Lung (tissue), 12 donors: ENCODE data around the gene TTC39C. TPM values are rescaled to one million over a fixed set of nuclear protein-coding genes. Genes with fewer than 3 reads are reported as not detected.

Experiments used
- ATAC-seq: fragments of 200-7000 bp; cut with Tn5 transposase; one replicate; pipeline ENCODE4 v1.9.1; 2020; ENCODE audit warnings: moderate number of reproducible peaks; ENCODE audit not compliant: insufficient read depth, low FRiP score
- DNase-seq, 3 donors: peaks; one replicate each; pipeline ENCODE4 v3.0.0-alpha.2; 2013 to 2017
- H3K27ac ChIP-seq, 2 donors: one replicate each; pipeline ENCODE4 v1.5.1; 2013; ENCODE audit warnings: mild to moderate bottlenecking in 2 of 2, moderate library complexity in 2 of 2, control low read depth in 1 of 2, inconsistent platforms in 1 of 2, low read depth in 1 of 2, low read length in 1 of 2
- H3K27me3 ChIP-seq, 3 donors: one replicate each; pipeline ENCODE4 v1.5.1; 2013; ENCODE audit warnings: low read length in 2 of 3; ENCODE audit not compliant: control insufficient read depth in 3 of 3, insufficient read depth in 3 of 3
- H3K36me3 ChIP-seq, 4 donors: one replicate each; pipeline ENCODE4 v1.5.1; 2013; ENCODE audit warnings: low read length in 4 of 4, mild to moderate bottlenecking in 1 of 4, moderate library complexity in 1 of 4; ENCODE audit not compliant: control insufficient read depth in 4 of 4, insufficient read depth in 4 of 4
- H3K4me1 ChIP-seq, 5 donors: one replicate each; pipeline ENCODE4 v1.5.1; 2013; ENCODE audit warnings: low read length in 5 of 5, mild to moderate bottlenecking in 2 of 5, moderate library complexity in 1 of 5; ENCODE audit not compliant: control insufficient read depth in 5 of 5, insufficient read depth in 5 of 5
- H3K4me3 ChIP-seq: one replicate; pipeline ENCODE4 v1.5.1; 2013; ENCODE audit warnings: mild to moderate bottlenecking, control low read depth, moderate library complexity
- H3K9ac ChIP-seq, 2 donors: one replicate each; pipeline ENCODE4 v1.5.1; 2013; ENCODE audit warnings: low read length in 2 of 2, control low read depth in 1 of 2; ENCODE audit not compliant: insufficient read depth in 1 of 2
- H3K9me3 ChIP-seq, 4 donors: one replicate each; pipeline ENCODE4 v1.5.1; 2013; ENCODE audit warnings: low read length in 3 of 4, mild to moderate bottlenecking in 1 of 4, moderate library complexity in 1 of 4; ENCODE audit not compliant: control insufficient read depth in 4 of 4, insufficient read depth in 3 of 4
- CTCF ChIP-seq: IDR thresholded peaks from 2 replicates; pipeline ENCODE4 v1.5.1; 2012; ENCODE audit warnings: mild to moderate bottlenecking; ENCODE audit errors: control extremely low read depth, extremely low read depth
- WGBS, 2 donors: extraction: QIAGEN DNeasy Blood & Tissue Kit; methylation state at CpG; one replicate each; pipeline ENCODE4 v1.1.7; 2013; 5-methylcytosine and 5-hydroxymethylcytosine counted together
- polyA plus RNA-seq, 2 donors: library from polyadenylated mRNA; stranded (reverse); fragments of 200-250 nt; gene quantifications; one replicate each; pipeline ENCODE4 v1.2.1, GENCODE V29; 2013
- total RNA-seq, 2 donors: library from RNA; depleted of rRNA in 1 of 2; stranded (reverse); fragments of >200 nt in 1 of 2; gene quantifications; one replicate each; pipeline ENCODE4 v1.2.1, GENCODE V29; 2014 to 2021
- donor health status: control.
- donor health status: control.
- donor health status: Bipolar disorder and iron deficiency.
- donor health status: healthy.
- donor health status: DM: yes; HTN: yes; CAD: no.

The TTC39C gene
- total and polyA plus RNA-seq, 4 donors, result 6.0 to 33.5 (median 19.3) TPM

DNA sequence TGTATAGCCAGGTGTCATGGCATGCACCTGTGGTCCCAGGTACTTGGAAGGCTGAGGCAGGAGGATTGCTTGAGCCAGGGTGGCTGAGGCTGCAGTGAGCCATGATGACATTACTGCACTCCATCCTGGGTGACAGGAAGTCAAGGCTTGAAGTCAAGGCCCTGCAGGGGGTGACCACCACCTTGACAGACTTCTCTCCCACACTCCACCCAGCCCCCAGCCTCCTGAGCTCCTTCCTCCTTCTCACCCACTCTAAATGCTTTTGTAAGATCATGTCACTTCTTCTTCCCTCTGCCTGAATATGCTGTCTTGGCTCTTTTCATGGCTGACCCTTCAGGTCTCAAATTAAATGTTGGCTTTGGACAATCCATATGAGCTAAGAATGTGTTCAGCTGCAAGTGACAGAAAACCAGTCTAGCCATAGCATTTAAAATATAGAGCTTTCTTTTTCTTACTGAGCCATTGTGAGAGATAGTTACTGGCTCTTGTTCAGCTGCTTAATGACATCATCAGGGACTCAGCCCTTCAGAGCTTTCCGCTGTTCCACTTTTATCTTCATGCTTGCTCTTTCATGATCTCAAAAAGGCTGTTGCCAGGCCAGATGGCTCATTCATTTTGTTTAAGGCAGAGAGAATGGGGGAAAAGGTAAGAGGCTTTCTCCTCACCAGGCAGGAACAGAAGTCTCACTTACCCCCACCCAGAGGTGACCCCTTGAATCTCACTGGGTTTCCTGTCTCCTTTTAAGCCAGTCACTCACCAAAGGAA, 36.7 kb upstream of the TTC39C start:
- H3K4me1 ChIP-seq, result peaks cover 0 to 16% (median 5%) of the 10 kb centered on the region in 5 donors
- ATAC-seq, result no peak

DNA sequence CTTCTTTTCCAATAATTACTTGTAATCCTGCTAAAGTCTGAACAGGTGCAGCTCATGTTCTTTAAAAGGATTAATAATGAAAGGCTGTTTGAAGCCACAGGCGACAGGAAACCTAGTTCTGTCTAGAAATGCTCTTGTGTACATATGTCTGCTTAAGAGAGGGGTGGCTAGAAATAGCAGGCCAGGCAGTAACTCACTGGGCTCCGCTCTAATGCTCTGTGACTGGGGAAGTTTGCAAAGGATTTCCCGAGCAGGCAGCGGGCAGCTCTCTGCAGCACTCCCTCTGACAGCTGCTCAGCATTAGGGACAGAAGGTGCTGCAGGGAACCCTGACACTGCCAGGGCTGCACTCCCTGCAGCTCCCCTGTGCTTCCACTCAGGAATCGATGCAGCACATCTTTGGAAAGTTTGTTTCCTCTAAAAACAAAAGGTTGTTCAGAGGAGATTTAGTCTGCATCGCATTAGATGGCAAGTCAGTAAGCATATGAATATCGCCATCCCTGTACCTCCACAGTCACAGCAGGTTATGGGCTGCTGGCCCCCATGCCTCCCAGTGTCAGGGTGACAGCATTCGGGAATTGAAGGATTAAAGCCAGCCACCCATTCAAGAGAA, 33.1 kb upstream of the TTC39C start:
- Histone ChIP-seq H3K36me3 (no peaks in the 10 kb centered on the region), H3K27me3 (no peaks in the 10 kb centered on the region), H3K4me1 (peaks cover 0 to 16% (median 5%) of the 10 kb centered on the region in 5 donors), H3K9me3 (peaks cover 0 to 2% (median 0%) of the 10 kb centered on the region in 4 donors), H3K4me3 (no peak overlapping the region), H3K9ac (no peak overlapping the region), H3K27ac (no peak overlapping the region)
- 70 to 73% methylated on average over 8 of the region's 8 CpGs for WGBS, 2 donors
- no peak for ATAC-seq
- no peak for TF ChIP-seq CTCF
- DNase-seq, result peak in 1 of 3 donors; percentile 43

More for the DNA sequence above, 36.7 kb upstream of the TTC39C start:
- no peaks in the 10 kb centered on the region for H3K27me3 ChIP-seq
- no peak overlapping the region for H3K9ac ChIP-seq
- H3K4me3 ChIP-seq, result no peak overlapping the region
- peak in 1 of 3 donors; percentile 18 for DNase-seq
- H3K36me3 ChIP-seq, result no peaks in the 10 kb centered on the region
- H3K9me3 ChIP-seq, result peaks cover 0 to 2% (median 0%) of the 10 kb centered on the region in 4 donors
- 83 to 92% methylated on average over 1 of the region's 1 CpG for WGBS, 2 donors
- no peak for TF ChIP-seq CTCF
- H3K27ac ChIP-seq, result no peak overlapping the region

- ATAC-seq (peak; percentile 64), DNase-seq (peak; percentile 71 to 81 (median 81))
- Histone ChIP-seq H3K36me3 (no peaks in the 10 kb centered on the region), H3K9me3 (peaks cover 0 to 2% (median 0%) of the 10 kb centered on the region in 4 donors), H3K4me1 (peaks cover 0 to 16% (median 5%) of the 10 kb centered on the region in 5 donors), H3K9ac (peak overlapping the region in 1 of 2 donors; percentile 63), H3K27me3 (no peaks in the 10 kb centered on the region), H3K4me3 (no peak overlapping the region), H3K27ac (no peak overlapping the region)
- WGBS, 2 donors, result 60 to 78% methylated on average over 17 of the region's 17 CpGs
- TF ChIP-seq CTCF, result no peak
Observed at GRCh38 chr18:23982155-23983079, 32.1 kb upstream of the TTC39C start.
